IPS-NIHi11 (cell line): ENCODE data around the gene PNLIPRP3.

ENCODE experiments used
- DNase-seq: peaks from one replicate; pipeline ENCODE4 v3.0.0; 2012; ENCODE audit warnings: mixed read lengths, low spot score

Gene PNLIPRP3

GRCh38 chr10:116510565-116510964 is 82.9 kb downstream of the PNLIPRP3 start:
- no peak for DNase-seq

- no peak for DNase-seq
Observed at GRCh38 chr10:116511365-116511764, 83.7 kb downstream of the PNLIPRP3 start.

- DNase-seq, result peak; percentile 44
Observed at GRCh38 chr10:116521424-116522290, 94.0 kb downstream of the PNLIPRP3 start.

GRCh38 chr10:116522803-116523381 is 95.2 kb downstream of the PNLIPRP3 start:
- no peak for DNase-seq

- no peak for DNase-seq
Observed at GRCh38 chr10:116524736-116525135, 97.1 kb downstream of the PNLIPRP3 start.

GRCh38 chr10:116526219-116526618 is 98.6 kb downstream of the PNLIPRP3 start:
- no peak for DNase-seq
